WTC11 (cell line): Measurements from ENCODE around the gene CALHM1. TPM values are rescaled to one million over a fixed set of nuclear protein-coding genes. Genes with fewer than 3 reads are reported as not detected.
A peak's percentile ranks its signal among the peaks of the same experiment; 100 is the strongest.

ENCODE experiments used
- ATAC-seq: fragments of 200-7000 bp; cut with Tn5 transposase; 2 replicates; pipeline ENCODE4 v1.10.0; 2021; ENCODE audit warnings: mild to moderate bottlenecking, moderate library complexity
- CTCF ChIA-PET: fragments of 300-600 bp; sonication (Branson Sonifier 250); formaldehyde crosslinking; loops from one replicate; lab custom pipeline; 2021; ENCODE audit warnings: antibody characterized with exemption; lab: Charles Lee
- POLR2A ChIA-PET: fragments of 350-600 bp; sonication (Branson Sonifier 250); formaldehyde crosslinking; loops from one replicate; lab custom pipeline; 2021; ENCODE audit warnings: antibody characterized with exemption; lab: Charles Lee
- DNase-seq: peaks from one replicate; pipeline ENCODE4 v3.0.0; 2021; ENCODE audit warnings: low spot score
- H3K27ac Mint-ChIP-seq: 2 replicates; pipeline ENCODE4 v1.8.0; 2021; ENCODE audit warnings: mixed read lengths
- H3K27me3 Mint-ChIP-seq: 2 replicates; pipeline ENCODE4 v1.8.0; 2021; ENCODE audit warnings: low read depth, mild to moderate bottlenecking, moderate library complexity, mixed read lengths
- H3K36me3 Mint-ChIP-seq: 2 replicates; pipeline ENCODE4 v1.8.0; 2021; ENCODE audit warnings: mixed read lengths
- H3K4me1 Mint-ChIP-seq: 2 replicates; pipeline ENCODE4 v1.8.0; 2022; ENCODE audit warnings: mixed read lengths
- H3K4me3 Mint-ChIP-seq: 2 replicates; pipeline ENCODE4 v1.8.0; 2021; ENCODE audit warnings: mild to moderate bottlenecking, moderate library complexity, mixed read lengths
- H3K9me3 Mint-ChIP-seq: 2 replicates; pipeline ENCODE4 v1.8.0; 2021; ENCODE audit warnings: mixed read lengths
- CBFB ChIP-seq: sonication (generic); formaldehyde crosslinking; IDR thresholded peaks from 2 replicates; pipeline ENCODE4 v1.8.1; 2022; ENCODE audit warnings: mild to moderate bottlenecking, low read depth, missing genetic modification reagents
- ESRRA ChIP-seq: sonication (generic); formaldehyde crosslinking; IDR thresholded peaks from 2 replicates; pipeline ENCODE4 v1.8.1; 2022; ENCODE audit warnings: mild to moderate bottlenecking, missing genetic modification reagents, borderline replicate concordance
- FOXK1 ChIP-seq: sonication (generic); formaldehyde crosslinking; IDR thresholded peaks from 2 replicates; pipeline ENCODE4 v1.8.0; 2022; ENCODE audit warnings: mild to moderate bottlenecking, moderate library complexity, missing genetic modification reagents
- HMGA2 ChIP-seq: fragments of 250-450 bp; sonication (Bioruptor Pico); IDR thresholded peaks from 2 replicates; pipeline ENCODE4 v1.4.0; 2021; ENCODE audit warnings: mild to moderate bottlenecking, moderate library complexity
- RELA ChIP-seq: sonication (generic); formaldehyde crosslinking; IDR thresholded peaks from 2 replicates; pipeline ENCODE4 v1.8.1; 2022; ENCODE audit warnings: missing genetic modification reagents, mild to moderate bottlenecking, borderline replicate concordance
- SMAD4 ChIP-seq: sonication (generic); formaldehyde crosslinking; IDR thresholded peaks from 2 replicates; pipeline ENCODE4 v1.8.0; 2022; ENCODE audit warnings: mild to moderate bottlenecking, missing genetic modification reagents
- ZNF121 ChIP-seq: sonication (generic); formaldehyde crosslinking; IDR thresholded peaks from 2 replicates; pipeline ENCODE4 v1.8.0; 2023; ENCODE audit warnings: missing genetic modification reagents
- ZNF138 ChIP-seq: sonication (generic); formaldehyde crosslinking; conservative IDR thresholded peaks from 2 replicates; pipeline ENCODE4 v1.8.1; 2022; ENCODE audit warnings: mild to moderate bottlenecking, moderate library complexity, missing genetic modification reagents
- total RNA-seq: library from RNA; stranded (reverse); gene quantifications from 3 replicates; pipeline ENCODE4 v1.2.3, GENCODE V29; 2021
- TF ChIP-seq, protein P1 (sequence below): sonication (generic); formaldehyde crosslinking; IDR thresholded peaks from 2 replicates; pipeline ENCODE4 v1.8.0; 2022; ENCODE audit warnings: missing genetic modification reagents
- TF ChIP-seq, protein P2 (sequence below): sonication (generic); formaldehyde crosslinking; IDR thresholded peaks from 2 replicates; pipeline ENCODE4 v1.8.1; 2023; ENCODE audit warnings: mild to moderate bottlenecking, moderate library complexity, missing genetic modification reagents
- TF ChIP-seq, protein P3 (sequence below): sonication (generic); formaldehyde crosslinking; conservative IDR thresholded peaks from 2 replicates; pipeline ENCODE4 v1.8.1; 2022; ENCODE audit warnings: mild to moderate bottlenecking, missing genetic modification reagents
- TF ChIP-seq, protein P4 (sequence below): sonication (generic); formaldehyde crosslinking; conservative IDR thresholded peaks from 2 replicates; pipeline ENCODE4 v1.8.1; 2023; ENCODE audit warnings: mild to moderate bottlenecking, low read depth, missing genetic modification reagents, moderate library complexity
- TF ChIP-seq, protein P5 (sequence below): sonication (generic); formaldehyde crosslinking; IDR thresholded peaks from 2 replicates; pipeline ENCODE4 v1.8.0; 2023; ENCODE audit warnings: missing genetic modification reagents
- TF ChIP-seq, protein P6 (sequence below): fragments of 250-450 bp; sonication (Bioruptor Pico); IDR thresholded peaks from 2 replicates; pipeline ENCODE4 v1.9.0; 2021; ENCODE audit warnings: mild to moderate bottlenecking

Gene CALHM1
- total RNA-seq, 1 experiment from 2014 or later = 0.39 TPM

DNA sequence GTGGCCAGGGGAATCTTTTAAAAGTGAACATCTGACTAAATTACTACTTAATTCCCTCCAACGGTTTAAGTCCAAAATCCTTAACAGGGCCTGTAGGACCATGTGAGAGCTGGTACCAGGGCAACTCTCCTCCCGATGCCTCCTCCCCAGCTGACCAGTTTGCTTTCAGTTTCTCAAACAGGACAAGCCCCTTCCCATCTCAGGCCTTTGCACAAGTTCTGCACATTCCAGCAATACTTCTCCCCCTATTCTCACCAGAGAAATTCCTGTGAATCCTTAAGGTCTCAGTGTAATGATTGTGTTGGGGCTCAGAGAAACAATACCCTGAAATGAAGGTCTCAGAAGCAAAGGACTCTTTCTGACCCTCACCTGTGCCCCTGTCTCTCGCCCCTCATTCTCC is 8.0 kb upstream of the CALHM1 start (continued):
- TF ChIP-seq, protein P1, sequence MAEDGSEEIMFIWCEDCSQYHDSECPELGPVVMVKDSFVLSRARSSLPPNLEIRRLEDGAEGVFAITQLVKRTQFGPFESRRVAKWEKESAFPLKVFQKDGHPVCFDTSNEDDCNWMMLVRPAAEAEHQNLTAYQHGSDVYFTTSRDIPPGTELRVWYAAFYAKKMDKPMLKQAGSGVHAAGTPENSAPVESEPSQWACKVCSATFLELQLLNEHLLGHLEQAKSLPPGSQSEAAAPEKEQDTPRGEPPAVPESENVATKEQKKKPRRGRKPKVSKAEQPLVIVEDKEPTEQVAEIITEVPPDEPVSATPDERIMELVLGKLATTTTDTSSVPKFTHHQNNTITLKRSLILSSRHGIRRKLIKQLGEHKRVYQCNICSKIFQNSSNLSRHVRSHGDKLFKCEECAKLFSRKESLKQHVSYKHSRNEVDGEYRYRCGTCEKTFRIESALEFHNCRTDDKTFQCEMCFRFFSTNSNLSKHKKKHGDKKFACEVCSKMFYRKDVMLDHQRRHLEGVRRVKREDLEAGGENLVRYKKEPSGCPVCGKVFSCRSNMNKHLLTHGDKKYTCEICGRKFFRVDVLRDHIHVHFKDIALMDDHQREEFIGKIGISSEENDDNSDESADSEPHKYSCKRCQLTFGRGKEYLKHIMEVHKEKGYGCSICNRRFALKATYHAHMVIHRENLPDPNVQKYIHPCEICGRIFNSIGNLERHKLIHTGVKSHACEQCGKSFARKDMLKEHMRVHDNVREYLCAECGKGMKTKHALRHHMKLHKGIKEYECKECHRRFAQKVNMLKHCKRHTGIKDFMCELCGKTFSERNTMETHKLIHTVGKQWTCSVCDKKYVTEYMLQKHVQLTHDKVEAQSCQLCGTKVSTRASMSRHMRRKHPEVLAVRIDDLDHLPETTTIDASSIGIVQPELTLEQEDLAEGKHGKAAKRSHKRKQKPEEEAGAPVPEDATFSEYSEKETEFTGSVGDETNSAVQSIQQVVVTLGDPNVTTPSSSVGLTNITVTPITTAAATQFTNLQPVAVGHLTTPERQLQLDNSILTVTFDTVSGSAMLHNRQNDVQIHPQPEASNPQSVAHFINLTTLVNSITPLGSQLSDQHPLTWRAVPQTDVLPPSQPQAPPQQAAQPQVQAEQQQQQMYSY (CRISPR knock-in tag) = no peak
- TF ChIP-seq, protein P2, sequence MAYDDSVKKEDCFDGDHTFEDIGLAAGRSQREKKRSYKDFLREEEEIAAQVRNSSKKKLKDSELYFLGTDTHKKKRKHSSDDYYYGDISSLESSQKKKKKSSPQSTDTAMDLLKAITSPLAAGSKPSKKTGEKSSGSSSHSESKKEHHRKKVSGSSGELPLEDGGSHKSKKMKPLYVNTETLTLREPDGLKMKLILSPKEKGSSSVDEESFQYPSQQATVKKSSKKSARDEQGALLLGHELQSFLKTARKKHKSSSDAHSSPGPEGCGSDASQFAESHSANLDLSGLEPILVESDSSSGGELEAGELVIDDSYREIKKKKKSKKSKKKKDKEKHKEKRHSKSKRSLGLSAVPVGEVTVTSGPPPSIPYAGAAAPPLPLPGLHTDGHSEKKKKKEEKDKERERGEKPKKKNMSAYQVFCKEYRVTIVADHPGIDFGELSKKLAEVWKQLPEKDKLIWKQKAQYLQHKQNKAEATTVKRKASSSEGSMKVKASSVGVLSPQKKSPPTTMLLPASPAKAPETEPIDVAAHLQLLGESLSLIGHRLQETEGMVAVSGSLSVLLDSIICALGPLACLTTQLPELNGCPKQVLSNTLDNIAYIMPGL (CRISPR knock-in tag) = no peak
- TF ChIP-seq SMAD4 = no peak
- TF ChIP-seq ZNF138 = no peak
- TF ChIP-seq ESRRA (CRISPR knock-in tag) = no peak
- TF ChIP-seq FOXK1 (CRISPR knock-in tag) = no peak
- TF ChIP-seq RELA (CRISPR knock-in tag) = no peak
- TF ChIP-seq, protein P3, sequence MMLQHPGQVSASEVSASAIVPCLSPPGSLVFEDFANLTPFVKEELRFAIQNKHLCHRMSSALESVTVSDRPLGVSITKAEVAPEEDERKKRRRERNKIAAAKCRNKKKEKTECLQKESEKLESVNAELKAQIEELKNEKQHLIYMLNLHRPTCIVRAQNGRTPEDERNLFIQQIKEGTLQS (CRISPR knock-in tag) = no peak
- TF ChIP-seq, protein P4, sequence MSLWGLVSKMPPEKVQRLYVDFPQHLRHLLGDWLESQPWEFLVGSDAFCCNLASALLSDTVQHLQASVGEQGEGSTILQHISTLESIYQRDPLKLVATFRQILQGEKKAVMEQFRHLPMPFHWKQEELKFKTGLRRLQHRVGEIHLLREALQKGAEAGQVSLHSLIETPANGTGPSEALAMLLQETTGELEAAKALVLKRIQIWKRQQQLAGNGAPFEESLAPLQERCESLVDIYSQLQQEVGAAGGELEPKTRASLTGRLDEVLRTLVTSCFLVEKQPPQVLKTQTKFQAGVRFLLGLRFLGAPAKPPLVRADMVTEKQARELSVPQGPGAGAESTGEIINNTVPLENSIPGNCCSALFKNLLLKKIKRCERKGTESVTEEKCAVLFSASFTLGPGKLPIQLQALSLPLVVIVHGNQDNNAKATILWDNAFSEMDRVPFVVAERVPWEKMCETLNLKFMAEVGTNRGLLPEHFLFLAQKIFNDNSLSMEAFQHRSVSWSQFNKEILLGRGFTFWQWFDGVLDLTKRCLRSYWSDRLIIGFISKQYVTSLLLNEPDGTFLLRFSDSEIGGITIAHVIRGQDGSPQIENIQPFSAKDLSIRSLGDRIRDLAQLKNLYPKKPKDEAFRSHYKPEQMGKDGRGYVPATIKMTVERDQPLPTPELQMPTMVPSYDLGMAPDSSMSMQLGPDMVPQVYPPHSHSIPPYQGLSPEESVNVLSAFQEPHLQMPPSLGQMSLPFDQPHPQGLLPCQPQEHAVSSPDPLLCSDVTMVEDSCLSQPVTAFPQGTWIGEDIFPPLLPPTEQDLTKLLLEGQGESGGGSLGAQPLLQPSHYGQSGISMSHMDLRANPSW (CRISPR knock-in tag) = no peak
- TF ChIP-seq, protein P5, sequence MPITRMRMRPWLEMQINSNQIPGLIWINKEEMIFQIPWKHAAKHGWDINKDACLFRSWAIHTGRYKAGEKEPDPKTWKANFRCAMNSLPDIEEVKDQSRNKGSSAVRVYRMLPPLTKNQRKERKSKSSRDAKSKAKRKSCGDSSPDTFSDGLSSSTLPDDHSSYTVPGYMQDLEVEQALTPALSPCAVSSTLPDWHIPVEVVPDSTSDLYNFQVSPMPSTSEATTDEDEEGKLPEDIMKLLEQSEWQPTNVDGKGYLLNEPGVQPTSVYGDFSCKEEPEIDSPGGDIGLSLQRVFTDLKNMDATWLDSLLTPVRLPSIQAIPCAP = no peak
- TF ChIP-seq, protein P6, sequence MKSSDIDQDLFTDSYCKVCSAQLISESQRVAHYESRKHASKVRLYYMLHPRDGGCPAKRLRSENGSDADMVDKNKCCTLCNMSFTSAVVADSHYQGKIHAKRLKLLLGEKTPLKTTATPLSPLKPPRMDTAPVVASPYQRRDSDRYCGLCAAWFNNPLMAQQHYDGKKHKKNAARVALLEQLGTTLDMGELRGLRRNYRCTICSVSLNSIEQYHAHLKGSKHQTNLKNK = no peak
- no peak for TF ChIP-seq CBFB (CRISPR knock-in tag)

DNA sequence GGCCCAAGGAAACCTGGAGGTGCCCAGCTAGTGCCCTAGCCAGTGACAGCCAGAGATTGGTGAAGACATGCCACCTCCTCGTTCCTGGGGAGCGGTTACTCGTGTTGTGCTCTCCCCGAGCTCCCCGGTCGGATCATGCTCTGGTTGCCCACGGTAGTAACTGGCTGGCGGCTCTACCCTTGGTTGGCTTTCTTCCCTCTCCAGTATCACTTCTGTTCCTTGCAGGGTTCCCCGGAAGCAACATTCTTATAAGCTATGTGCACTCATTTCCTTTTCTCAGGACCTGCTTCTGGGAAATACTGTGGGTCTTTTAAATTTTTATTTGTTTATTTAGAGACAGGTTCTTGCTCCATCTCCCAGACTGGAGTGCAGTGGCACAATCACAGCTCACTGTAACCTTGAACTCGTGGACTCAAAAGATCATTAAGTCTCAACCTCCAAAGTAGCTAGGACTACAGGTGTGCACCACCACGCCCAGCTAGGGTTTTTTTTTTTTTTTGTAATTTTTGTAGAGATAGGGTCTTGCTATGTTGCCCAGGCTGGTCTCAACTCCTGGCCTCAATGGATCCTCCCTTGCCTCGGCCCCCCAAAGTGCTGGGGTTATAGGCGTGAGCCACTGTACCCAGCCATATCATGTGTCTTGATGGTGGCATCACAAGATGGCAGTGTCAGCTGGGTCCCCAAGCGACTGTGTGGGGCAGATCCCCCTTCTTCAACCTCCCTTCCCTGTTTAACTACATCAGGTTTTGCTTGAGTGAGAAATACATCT is 6.9 kb upstream of the CALHM1 start:
- ATAC-seq = no peak
- DNase-seq = no peak
- Mint-ChIP-seq H3K36me3 (no peaks in the 10 kb centered on the region), H3K4me3 (no peak overlapping the region), H3K4me1 (no peaks in the 10 kb centered on the region), H3K9me3 (no peaks in the 10 kb centered on the region), H3K27me3 (no peaks in the 10 kb centered on the region; the same call in 1 of the 2 replicates), H3K27ac (no peak overlapping the region)
- TF ChIP-seq HMGA2 (CRISPR knock-in tag) = no peak
- peak; percentile 63; the same call in 1 of the 2 replicates for TF ChIP-seq ZNF121 (CRISPR knock-in tag)
- ChIA-PET CTCF (interaction anchor here (0.8 to 1.8 kb wide), 3 partner anchors 10 to 20 kb away, joined by 3 to 7 read pairs (median 5); no protein-coding TSS in a partner anchor), POLR2A (interaction anchor here (0.5 kb wide), 1 partner anchor 93 kb away, joined by 8 read pairs; no protein-coding TSS in a partner anchor)
